NCI-H187 treated with DMSO at 0.1 percent for 48 hours (cell line): ENCODE measurements around the gene TMEM52B.
"Not testable (repeated sequence)": the region's sequence is repeated elsewhere in the genome, so short reads cannot be mapped to it uniquely, and the experiment has no call there.

Experiments used
- DNase-seq: peaks from one replicate; lab custom pipeline; 2025; lab: John Stamatoyannopoulos, UW

The TMEM52B gene

DNA sequence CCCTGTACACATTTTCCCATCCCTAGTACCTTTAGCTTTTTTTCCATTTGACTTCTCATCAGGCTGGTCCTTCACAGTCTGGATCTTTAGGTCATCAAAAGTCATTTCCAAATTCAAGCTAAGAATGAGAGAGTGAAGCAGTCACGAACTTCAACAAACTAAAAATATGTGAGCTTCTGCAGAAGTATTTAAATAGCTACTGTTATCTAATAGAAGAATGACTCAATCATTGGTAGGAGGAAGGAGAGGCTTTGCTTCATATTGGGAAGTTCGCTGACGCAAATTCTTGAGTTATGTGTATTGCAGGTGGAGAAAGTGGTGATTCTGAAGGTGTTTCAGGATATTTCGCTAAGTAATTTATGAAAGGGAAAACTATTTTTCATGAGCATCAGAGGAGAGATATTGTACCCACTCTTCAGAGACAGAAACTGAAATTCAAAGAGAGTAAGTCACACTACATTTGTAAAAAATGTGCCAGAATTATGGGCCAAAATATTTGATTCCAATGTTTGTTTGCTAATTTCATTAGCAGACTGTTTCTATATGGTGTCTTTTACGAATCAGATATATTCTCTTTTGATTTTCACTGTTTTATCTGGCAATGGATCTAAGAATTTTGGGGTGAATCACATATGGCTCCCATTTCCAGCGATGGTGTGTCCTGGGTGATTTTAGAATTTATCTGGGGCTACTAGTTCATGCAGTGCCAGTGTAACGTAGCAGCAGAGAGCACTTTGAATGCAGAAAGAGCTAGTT lies 6.7 kb upstream of the TMEM52B start, which contains the start of gene OLR1:
Gene OLR1, minus strand, starts transcription at position 160 of the 756 bp plus-strand sequence. Its CDS starts 55 bp downstream, at position 105.
- DNase-seq, result no peak

GRCh38 chr12:10174986-10175614 lies 3.7 kb upstream of the TMEM52B start:
- no peak for DNase-seq

DNA sequence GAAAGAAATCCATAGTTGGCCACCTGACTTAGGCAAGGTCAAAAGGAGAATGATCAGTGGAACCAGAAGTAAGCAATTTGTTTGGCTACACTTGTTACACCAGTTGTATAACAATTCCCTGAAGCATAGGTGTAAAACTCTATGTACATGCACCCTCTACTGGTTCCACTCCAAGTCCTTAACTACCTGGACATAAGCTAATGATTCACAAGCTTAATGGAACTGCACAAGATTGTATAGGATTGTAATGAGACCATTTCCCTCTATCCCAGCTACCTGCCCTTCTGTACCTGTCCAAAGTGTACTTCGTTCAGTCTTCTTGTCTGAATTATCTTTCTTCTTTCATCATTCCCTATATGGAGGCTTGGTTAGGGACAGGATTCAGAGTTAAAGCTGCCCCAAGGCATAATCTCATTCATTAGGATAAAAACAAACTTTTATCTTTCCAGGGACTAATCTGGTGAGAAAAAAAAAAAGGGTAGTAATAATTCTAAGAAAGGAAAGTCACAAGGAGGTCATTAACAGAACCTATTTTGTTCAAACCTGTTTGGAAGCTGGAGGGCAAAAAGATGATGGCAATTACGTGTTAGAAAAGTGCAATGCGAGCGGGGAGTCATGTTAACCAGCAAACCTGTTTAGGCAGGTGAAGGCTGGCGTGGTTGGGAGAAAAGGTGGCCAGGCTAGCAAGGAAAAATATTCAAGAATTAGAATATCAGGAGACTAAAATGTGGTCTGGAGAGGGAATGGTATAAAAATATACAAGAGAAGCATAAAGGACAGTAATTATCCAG lies 2.8 kb upstream of the TMEM52B start:
- DNase-seq, result no peak

GRCh38 chr12:10179776-10180181 lies 947 bp downstream of the TMEM52B start:
- DNase-seq, result no peak

GRCh38 chr12:10182354-10183049 lies 3.7 kb downstream of the TMEM52B start:
- no peak for DNase-seq

DNA sequence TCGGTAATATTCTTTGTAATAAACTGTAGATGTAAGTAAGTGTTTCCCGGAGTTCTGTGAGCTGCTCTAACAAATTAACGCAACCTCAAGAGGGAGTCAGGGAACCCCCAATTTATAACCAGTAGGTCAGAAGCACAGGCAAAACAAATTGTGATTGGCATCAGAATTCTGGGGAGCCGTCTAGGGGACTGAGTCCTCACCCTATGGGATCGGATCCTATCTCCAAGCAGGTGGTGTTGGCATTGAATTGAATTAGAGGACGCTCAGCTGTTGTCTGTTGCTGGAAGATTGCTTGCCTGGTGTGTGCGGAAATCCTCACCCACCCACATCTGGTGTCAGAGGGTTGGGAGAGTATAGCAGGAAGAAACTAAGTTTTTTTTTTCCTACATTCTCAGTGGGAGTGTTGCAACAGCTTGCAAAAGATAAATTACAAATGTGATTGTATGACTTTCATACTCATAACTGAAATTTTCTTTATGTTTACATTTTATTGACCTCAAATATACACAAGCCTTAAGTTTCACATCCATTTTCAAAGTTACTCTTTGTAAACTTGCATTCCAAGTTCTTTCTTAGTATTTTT lies 5.5 kb downstream of the TMEM52B start:
- no peak for DNase-seq

GRCh38 chr12:10186299-10186698 lies 7.5 kb downstream of the TMEM52B start:
- DNase-seq, result no peak

- DNase-seq, result not testable (repeated sequence)
Measured at GRCh38 chr12:10186958-10187357, 8.1 kb downstream of the TMEM52B start.

- DNase-seq, result no peak
Measured at GRCh38 chr12:10189653-10190052, 10.8 kb downstream of the TMEM52B start.

DNA sequence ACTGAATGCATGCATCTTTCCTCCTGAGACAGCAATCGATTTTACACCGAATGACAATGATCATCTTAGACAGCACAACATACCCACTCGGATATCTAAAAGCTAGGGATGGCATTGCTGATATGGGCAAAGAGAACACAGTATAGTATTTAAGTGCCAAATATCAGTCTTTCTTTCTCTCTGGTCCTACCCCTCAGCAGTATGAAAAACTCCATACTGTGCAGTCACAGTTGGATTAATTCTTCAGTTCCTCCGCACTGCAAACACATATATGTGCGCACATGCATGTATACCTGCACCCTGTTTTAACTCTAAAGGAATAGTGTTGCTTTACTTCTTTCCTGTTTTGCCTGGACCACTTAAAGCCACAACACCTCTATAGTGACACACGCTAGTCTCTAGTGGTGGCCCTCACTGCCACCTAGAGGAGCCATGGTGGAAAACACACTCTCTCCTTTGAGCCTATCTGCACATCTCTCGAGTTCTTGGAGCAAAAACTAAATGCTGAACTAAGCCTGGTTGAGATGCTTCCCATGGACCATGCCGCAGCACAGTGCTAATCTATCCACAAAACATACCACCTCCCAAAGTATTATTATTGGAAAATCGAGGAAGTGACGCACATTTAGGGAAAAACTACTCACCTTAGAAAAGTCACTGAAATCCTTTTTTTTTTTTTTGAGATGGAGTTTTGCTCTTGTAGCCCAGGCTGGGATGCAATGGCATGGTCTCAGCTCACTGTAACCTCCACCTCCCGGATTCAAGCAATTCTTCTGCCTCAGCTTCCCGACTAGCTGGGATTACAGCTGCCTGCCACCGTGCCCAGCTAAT lies 11.9 kb downstream of the TMEM52B start:
- DNase-seq, result no peak

DNA sequence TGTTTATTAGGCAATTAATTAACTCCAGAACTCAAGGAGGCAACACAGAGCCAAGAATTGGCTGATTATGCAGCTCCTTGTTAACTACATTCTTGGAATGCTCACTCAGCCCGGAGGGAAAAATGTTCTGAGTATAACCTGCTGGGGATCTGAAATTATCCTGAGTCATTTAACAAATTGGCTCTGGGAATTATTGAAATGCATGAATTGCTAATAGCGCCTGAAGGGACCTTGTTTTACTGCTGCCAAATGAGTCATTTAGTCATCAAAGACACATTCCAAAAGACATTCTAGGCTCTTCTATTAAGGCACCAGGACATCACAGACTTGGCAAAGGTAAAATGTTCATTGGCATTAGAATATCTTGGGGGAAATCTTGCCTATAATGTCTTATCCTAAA lies 13.0 kb downstream of the TMEM52B start:
- no peak for DNase-seq

DNA sequence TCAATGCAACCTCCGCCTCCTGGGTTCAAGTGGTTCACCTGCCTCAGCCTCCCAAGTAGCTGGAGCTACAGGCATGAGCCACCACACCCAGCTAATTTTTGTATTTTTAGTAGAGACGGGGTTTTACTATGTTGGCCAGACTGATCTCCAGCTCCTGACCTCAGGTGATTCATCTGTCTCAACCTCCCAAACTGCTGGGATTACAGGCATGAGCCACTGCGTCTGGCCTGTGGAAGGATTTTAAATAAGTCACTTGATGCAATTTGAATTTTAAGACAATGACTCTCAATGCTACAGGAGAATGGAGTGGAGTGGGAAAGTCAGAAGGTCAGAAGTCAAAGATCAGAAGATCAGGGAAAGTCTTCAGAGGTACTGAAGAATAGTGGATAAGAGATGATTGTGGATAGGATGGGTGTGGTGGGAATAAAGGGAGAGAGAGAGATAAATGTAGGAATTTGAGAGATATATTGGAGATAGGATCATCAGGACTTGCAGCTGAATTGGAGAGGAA lies 15.4 kb downstream of the TMEM52B start:
- no peak for DNase-seq

- no peak for DNase-seq
Measured at GRCh38 chr12:10196210-10196609, 17.4 kb downstream of the TMEM52B start.

DNA sequence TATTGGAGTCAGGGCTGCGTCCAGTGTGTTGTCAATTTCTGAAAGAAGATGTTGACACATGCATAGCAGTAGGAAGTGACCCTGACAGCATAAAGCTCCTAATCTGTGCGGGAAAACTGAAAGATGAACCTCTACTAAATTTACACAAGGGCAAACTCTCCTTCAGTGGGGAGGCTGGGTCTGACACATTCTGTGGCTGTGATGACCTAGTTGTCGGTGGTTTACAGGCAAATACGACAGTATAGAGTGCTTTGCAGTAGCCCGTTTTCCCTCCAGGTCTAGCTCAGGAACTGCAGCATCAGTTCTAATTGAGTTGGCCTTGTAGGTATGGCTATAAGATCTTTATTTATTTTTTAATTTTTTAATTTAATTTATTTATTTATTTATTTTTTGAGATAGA lies 19.0 kb downstream of the TMEM52B start:
- DNase-seq, result no peak

DNA sequence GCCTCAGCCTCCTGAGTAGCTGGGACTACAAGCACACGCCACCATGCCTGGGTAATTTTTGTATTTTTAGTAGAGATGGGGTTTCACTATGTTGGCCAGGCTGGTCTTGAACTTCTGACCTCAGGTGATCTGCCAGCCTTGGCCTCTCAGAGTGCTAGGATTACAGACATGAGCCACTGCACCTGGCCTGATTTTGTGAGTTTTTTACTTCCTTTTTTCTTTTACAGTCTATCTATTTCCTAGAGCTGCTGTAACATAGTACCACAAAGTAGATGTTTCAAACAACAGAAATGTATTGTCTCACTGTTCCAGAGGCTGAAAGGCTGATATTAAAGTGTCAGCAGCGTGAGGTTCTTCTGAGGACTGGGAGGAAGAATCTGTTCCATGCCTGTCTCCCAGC lies 25.7 kb downstream of the TMEM52B start:
- DNase-seq, result not testable (repeated sequence)

DNA sequence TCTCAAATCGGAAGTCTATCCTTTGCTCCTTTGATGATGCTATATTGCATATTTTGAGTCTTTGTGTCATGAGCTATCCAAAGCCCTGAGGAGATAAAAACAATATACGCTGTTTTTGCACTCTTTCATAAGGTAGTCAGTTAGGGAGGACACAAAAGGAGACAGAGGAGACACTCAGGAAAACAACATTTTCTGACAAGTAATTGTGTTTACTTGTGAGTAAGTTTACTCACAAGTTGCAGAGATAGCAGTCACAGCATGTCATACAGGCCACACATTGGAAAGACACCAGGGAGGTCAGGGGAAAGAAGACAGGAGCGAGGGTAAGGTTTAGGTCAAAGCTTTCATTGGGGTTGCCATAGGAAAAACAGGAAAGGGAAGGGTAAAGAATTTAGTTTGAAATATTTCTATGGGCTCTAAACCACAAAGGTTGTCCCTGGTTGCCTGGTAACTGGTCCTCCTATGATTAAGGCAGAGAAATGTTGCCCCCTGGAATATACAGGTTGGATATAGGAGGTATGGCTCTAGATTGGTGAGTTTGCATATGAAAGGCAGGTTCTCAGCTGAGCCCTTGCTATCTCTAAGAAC lies 26.5 kb downstream of the TMEM52B start:
- DNase-seq, result no peak

- DNase-seq, result no peak
Measured at GRCh38 chr12:10207136-10207535, 28.3 kb downstream of the TMEM52B start.

- DNase-seq, result no peak
Measured at GRCh38 chr12:10210225-10210624, 31.4 kb downstream of the TMEM52B start.

DNA sequence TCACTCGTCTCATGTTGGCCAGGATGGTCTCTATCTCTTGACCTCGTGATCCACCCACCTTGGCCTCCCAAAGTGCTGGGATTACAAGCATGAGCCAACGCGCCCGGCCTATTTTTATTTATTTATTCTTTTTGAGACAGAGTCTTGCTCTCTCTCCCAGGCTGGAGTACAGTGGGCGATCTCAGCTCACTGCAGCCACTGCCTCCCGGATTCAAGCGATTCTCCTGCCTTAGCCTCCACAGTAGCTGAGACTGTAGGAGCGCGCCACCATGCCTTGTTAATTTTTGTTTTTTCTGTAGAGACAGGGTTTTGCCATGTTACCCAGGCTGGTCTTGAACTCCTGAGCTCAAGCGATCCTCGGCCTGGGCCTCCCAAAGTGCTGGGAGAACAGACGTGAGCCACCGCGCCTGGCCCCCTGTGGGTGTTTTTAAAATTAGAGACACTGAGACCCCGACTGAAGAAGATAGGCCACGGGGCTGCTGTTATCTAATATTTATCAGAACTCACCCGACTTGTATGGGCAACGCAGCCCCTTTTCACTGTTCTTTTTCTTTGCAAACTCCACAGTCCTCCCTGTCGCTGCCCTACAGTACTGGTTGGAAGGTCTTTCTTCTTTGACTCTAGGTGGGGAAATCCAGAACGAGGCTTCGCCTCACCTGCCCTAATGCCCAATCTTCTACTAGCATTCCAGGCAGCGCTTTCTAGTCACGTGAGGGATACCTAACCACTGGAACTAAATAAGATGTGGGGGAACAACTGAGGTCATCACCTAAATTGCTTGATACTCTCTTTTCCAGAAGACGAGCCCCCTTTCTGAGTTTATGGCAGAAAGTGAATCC lies 32.5 kb downstream of the TMEM52B start:
- no peak for DNase-seq
